Body of pancreas (tissue), 4 donors: Measurements from ENCODE around the gene BCL11B.

Experiments
- POLR2A ChIP-seq, 3 donors: fragments of 450-650 bp; IDR thresholded peaks; one replicate each; pipeline ENCODE4 v1.6.1; 2016; ENCODE audit warnings: antibody characterized with exemption in 3 of 3, mild to moderate bottlenecking in 2 of 3
- TF ChIP-seq, protein P1 (sequence below), 7 experiments: fragments of 450-650 bp in 4 of 7; fragments of 200-600 bp in 3 of 7; sonication (generic) in 3 of 7; IDR thresholded peaks; one replicate each; pipeline ENCODE4 v1.5.1; 2016 to 2019; ENCODE audit warnings: antibody characterized with exemption in 7 of 7

GRCh38 chr14:99122521-99123125 is 149.4 kb downstream of the BCL11B start:
- TF ChIP-seq POLR2A (IDR thresholded peaks at IDR 0.05): no peak
- TF ChIP-seq, protein P1, sequence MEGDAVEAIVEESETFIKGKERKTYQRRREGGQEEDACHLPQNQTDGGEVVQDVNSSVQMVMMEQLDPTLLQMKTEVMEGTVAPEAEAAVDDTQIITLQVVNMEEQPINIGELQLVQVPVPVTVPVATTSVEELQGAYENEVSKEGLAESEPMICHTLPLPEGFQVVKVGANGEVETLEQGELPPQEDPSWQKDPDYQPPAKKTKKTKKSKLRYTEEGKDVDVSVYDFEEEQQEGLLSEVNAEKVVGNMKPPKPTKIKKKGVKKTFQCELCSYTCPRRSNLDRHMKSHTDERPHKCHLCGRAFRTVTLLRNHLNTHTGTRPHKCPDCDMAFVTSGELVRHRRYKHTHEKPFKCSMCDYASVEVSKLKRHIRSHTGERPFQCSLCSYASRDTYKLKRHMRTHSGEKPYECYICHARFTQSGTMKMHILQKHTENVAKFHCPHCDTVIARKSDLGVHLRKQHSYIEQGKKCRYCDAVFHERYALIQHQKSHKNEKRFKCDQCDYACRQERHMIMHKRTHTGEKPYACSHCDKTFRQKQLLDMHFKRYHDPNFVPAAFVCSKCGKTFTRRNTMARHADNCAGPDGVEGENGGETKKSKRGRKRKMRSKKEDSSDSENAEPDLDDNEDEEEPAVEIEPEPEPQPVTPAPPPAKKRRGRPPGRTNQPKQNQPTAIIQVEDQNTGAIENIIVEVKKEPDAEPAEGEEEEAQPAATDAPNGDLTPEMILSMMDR (IDR thresholded peaks at IDR 0.05): no peak
